Measurements from ENCODE around the gene JPH3. TPM values are rescaled to one million over a fixed set of nuclear protein-coding genes. Genes with fewer than 3 reads are reported as not detected.
A peak's percentile ranks its signal among the peaks of the same experiment; 100 is the strongest.

Gene JPH3
- total and polyA plus RNA-seq, 2 experiments from 2014 or later = not detected

DNA sequence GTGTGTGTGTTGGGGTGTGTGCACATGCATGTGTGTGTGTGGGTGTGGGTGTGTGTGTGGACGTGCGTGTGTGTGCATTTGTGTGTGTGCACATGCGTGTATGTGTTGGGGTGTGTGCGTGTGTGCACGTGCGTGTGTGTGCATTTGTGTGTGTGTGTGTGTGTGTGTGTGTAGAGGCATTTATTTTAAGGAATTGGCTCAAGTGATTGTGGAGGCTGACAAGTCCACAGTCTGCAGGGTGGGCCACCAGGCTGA is 37.9 kb upstream of the JPH3 start:
- no peak overlapping the region for H3K27ac ChIP-seq
- no peaks in the 10 kb centered on the region for H3K9me2 ChIP-seq (ENCODE audit: insufficient read depth)
- no peak overlapping the region for H2AFZ ChIP-seq
- no peak overlapping the region for H3K9ac ChIP-seq
- no peaks in the 10 kb centered on the region for H4K20me1 ChIP-seq (ENCODE audit: insufficient read depth)
- H3K79me2 ChIP-seq (ENCODE audit: insufficient read depth) = no peaks in the 10 kb centered on the region
- no peak overlapping the region for H3K4me3 ChIP-seq
- DNase-seq = no peak
- H3K4me1 ChIP-seq (ENCODE audit: insufficient read depth) = no peaks in the 10 kb centered on the region
- H3K4me2 ChIP-seq (ENCODE audit: unreplicated experiment) = no peak overlapping the region
- TF ChIP-seq EZH2phosphoT487 (IDR thresholded peaks at IDR 0.05; ENCODE audit: insufficient read depth, low read depth) (no peak), EZH2 (IDR thresholded peaks at IDR 0.05; ENCODE audit: insufficient read depth, poor library complexity, severe bottlenecking) (no peak)
- H3F3A ChIP-seq (ENCODE audit: insufficient read depth) = 0 out of 2 replicates have a peak, but pooled peaks cover 2% of the 10 kb centered on the region
- no peaks in the 10 kb centered on the region for H3K27me3 ChIP-seq (replicated peaks; ENCODE audit: insufficient read depth)
- in situ Hi-C loops (cut with MboI) = no loop called here
- 63 to 76% methylated on average over 2 to 6 of the region's 6 CpGs for WGBS, 2 experiments (ENCODE audit: low coverage in 1 of 2, low lambda C conversion rate in 2 of 2, missing lambda C conversion rate in 2 of 2)
- no peaks in the 10 kb centered on the region for H3K36me3 ChIP-seq (ENCODE audit: low read depth)
- H3K9me3 ChIP-seq (ENCODE audit: low read depth) = no peaks in the 10 kb centered on the region

DNA sequence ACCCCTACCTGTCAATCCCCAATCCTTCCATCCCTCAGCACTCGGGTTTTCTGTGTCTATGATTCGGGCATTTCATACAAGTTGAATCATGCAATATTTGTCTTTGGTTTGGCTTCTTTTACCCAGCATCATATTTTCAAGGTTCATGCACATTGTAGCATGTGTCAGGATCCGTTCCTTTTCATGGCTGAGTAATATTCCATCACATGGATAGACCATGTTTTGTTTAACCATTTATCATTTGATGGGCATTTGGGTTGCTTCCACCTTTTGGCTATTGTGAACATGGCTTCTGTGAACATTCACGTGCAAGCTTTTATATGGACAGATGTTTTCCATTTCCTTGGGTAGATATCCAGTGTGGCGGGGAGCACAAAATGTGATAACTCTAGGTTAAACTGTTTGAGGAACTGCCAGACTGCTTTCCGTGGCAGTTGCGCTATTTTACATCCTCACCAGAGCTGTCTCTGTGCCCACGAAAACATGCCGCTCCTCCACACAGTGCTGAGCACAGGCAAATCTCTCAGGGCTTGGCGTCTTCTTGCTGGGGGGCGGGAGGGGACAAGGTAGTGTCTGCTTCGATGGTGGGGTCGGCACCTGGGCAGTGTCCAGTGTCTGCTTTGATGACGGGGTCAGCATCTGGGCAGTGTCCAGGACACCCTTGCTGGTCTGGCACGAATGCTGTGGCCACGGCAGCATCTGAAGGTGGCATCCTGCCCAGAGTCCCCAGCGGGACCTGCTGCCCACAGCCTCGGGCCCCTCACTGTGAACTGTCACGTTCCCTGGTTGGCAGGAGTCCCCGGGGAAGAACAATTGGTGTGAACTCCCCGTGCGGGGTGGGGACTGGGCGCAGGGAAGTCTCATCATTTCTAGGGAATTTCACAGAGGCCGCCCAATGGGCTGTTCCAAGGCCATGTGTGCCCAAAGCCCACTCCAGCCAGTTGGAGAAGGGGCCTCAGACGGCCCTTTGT is 32.4 kb upstream of the JPH3 start:
- WGBS, 2 experiments (ENCODE audit: low coverage in 1 of 2, low lambda C conversion rate in 2 of 2, missing lambda C conversion rate in 2 of 2) = 49 to 56% methylated on average over 25 of the region's 25 CpGs
- no peak for DNase-seq

DNA sequence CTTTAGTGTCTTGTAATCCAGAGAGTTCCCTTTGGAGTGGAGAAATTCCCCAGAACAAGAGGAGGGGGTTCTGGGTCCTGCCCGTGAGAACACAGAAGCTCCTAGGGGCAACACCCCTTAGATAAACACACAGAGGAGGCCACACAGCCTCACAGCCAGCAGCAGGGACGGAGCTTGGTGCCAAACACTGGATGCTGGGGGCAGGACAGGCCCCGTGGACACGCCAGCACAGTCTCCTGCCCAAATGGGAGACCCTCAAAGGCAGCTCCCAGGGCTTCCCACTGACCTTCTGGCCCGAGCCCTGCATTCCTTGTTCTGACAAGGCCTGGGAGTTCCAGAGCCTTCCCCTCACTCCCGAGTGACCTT is 31.8 kb upstream of the JPH3 start:
- H3K27me3 ChIP-seq (replicated peaks; ENCODE audit: insufficient read depth) = no peaks in the 10 kb centered on the region
- DNase-seq = no peak
- H3K4me2 ChIP-seq (ENCODE audit: unreplicated experiment) = no peak overlapping the region
- H3K9me2 ChIP-seq (ENCODE audit: insufficient read depth) = no peaks in the 10 kb centered on the region
- H3K9ac ChIP-seq = no peak overlapping the region
- H3K79me2 ChIP-seq (ENCODE audit: insufficient read depth) = no peaks in the 10 kb centered on the region
- H2AFZ ChIP-seq = peak overlapping the region; percentile 44; the same call in 1 of the 2 replicates
- no peaks in the 10 kb centered on the region for H3K9me3 ChIP-seq (ENCODE audit: low read depth)
- no peaks in the 10 kb centered on the region for H3K4me1 ChIP-seq (ENCODE audit: insufficient read depth)
- no peak for TF ChIP-seq EZH2 (IDR thresholded peaks at IDR 0.05; ENCODE audit: insufficient read depth, poor library complexity, severe bottlenecking)
- TF ChIP-seq EZH2phosphoT487 (IDR thresholded peaks at IDR 0.05; ENCODE audit: insufficient read depth, low read depth) = no peak
- H3F3A ChIP-seq (ENCODE audit: insufficient read depth) = 0 out of 2 replicates have a peak, but pooled peaks cover 4% of the 10 kb centered on the region
- H4K20me1 ChIP-seq (ENCODE audit: insufficient read depth) = no peaks in the 10 kb centered on the region
- in situ Hi-C loops (cut with MboI) = no loop called here
- no peaks in the 10 kb centered on the region for H3K36me3 ChIP-seq (ENCODE audit: low read depth)
- no peak overlapping the region for H3K4me3 ChIP-seq
- WGBS, 2 experiments (ENCODE audit: low coverage in 1 of 2, low lambda C conversion rate in 2 of 2, missing lambda C conversion rate in 2 of 2) = 41 to 45% methylated on average over 6 of the region's 6 CpGs
- H3K27ac ChIP-seq = no peak overlapping the region

More for the DNA sequence above, 32.4 kb upstream of the JPH3 start:
- H3K36me3 ChIP-seq (ENCODE audit: low read depth) = no peaks in the 10 kb centered on the region
- no peaks in the 10 kb centered on the region for H3K9me3 ChIP-seq (ENCODE audit: low read depth)
- no peaks in the 10 kb centered on the region for H3K79me2 ChIP-seq (ENCODE audit: insufficient read depth)
- in situ Hi-C loops (cut with MboI) = no loop called here
- H2AFZ ChIP-seq = no peak overlapping the region
- H3F3A ChIP-seq (ENCODE audit: insufficient read depth) = 0 out of 2 replicates have a peak, but pooled peaks cover 4% of the 10 kb centered on the region
- H3K4me2 ChIP-seq (ENCODE audit: unreplicated experiment) = no peak overlapping the region
- H3K4me3 ChIP-seq = no peak overlapping the region
- no peak overlapping the region for H3K27ac ChIP-seq
- no peaks in the 10 kb centered on the region for H3K4me1 ChIP-seq (ENCODE audit: insufficient read depth)
- H3K9ac ChIP-seq = no peak overlapping the region
- no peaks in the 10 kb centered on the region for H3K27me3 ChIP-seq (replicated peaks; ENCODE audit: insufficient read depth)
- no peaks in the 10 kb centered on the region for H4K20me1 ChIP-seq (ENCODE audit: insufficient read depth)
- no peaks in the 10 kb centered on the region for H3K9me2 ChIP-seq (ENCODE audit: insufficient read depth)
- no peak for TF ChIP-seq EZH2 (IDR thresholded peaks at IDR 0.05; ENCODE audit: insufficient read depth, poor library complexity, severe bottlenecking)
- TF ChIP-seq EZH2phosphoT487 (IDR thresholded peaks at IDR 0.05; ENCODE audit: insufficient read depth, low read depth) = no peak

DNA sequence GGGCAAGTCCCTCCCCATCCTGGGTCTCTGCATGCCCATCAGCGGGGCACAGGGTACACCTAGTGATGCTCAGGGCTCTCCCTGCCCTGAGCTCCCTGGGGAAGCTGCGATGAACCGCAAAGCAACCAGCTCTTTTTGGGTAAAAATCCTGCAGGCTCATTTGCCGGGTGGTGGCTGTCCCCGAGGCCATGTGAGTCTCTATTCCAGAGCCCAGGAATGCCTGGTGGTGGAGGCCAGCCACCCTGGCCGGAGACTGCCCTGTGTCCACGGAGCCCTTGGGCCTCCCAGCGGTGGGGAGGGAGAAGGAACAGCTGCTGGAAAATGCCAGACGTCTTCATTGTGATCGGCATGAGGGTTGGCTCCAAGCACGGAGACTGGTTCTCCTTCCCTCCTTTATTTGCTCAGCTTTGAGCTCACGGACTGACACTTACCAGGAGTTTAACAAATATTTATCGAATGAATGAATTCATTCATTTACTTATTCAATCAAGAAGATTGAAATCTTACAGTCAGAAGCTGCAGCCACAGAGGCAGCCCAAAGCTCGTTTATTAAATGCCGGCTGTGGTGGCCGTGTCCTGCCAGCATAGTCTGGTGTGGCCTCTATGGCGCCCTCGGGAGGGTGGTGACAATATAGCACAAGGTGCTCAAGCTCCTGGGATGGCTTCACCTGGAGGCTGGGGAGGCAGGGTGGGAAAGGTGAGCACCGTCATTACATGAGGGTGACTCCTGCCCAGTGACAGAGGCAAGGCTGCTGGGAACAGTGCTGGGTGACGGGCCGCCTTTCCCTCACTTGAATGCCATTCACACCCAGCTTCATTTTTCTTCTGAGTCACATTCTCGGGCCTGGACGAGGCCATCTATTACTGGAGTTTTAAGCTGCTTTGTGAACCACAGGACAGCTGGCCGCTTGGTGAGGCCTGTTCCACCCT is 31.1 kb upstream of the JPH3 start:
- no peaks in the 10 kb centered on the region for H3K27me3 ChIP-seq (replicated peaks; ENCODE audit: insufficient read depth)
- H3K4me3 ChIP-seq = no peak overlapping the region
- no peaks in the 10 kb centered on the region for H3K9me3 ChIP-seq (ENCODE audit: low read depth)
- in situ Hi-C loops (cut with MboI) = no loop called here
- H3K27ac ChIP-seq = no peak overlapping the region
- peak overlapping the region; percentile 44; the same call in 1 of the 2 replicates for H2AFZ ChIP-seq
- TF ChIP-seq EZH2phosphoT487 (IDR thresholded peaks at IDR 0.05; ENCODE audit: insufficient read depth, low read depth) (no peak), EZH2 (IDR thresholded peaks at IDR 0.05; ENCODE audit: insufficient read depth, poor library complexity, severe bottlenecking) (no peak)
- H3K4me1 ChIP-seq (ENCODE audit: insufficient read depth) = no peaks in the 10 kb centered on the region
- 19 to 21% methylated on average over 24 of the region's 24 CpGs for WGBS, 2 experiments (ENCODE audit: low coverage in 1 of 2, low lambda C conversion rate in 2 of 2, missing lambda C conversion rate in 2 of 2)
- peak; percentile 85 for DNase-seq
- no peaks in the 10 kb centered on the region for H3K36me3 ChIP-seq (ENCODE audit: low read depth)
- H3K9ac ChIP-seq = no peak overlapping the region
- no peaks in the 10 kb centered on the region for H4K20me1 ChIP-seq (ENCODE audit: insufficient read depth)
- no peaks in the 10 kb centered on the region for H3K79me2 ChIP-seq (ENCODE audit: insufficient read depth)
- H3K9me2 ChIP-seq (ENCODE audit: insufficient read depth) = no peaks in the 10 kb centered on the region
- H3F3A ChIP-seq (ENCODE audit: insufficient read depth) = 0 out of 2 replicates have a peak, but pooled peaks cover 4% of the 10 kb centered on the region
- no peak overlapping the region for H3K4me2 ChIP-seq (ENCODE audit: unreplicated experiment)
